A549 (cell line): ENCODE measurements around the gene TNNI3. TPM values are rescaled to one million over a fixed set of nuclear protein-coding genes. Genes with fewer than 3 reads are reported as not detected.

ENCODE experiments used
- ATAC-seq, 2 experiments: fragments of 200-7000 bp in 1 of 2; fragments of >200 bp in 1 of 2; cut with Nextera tagmentation in 1 of 2; cut with Tn5 transposase in 1 of 2; 3 replicates each; pipeline versions ENCODE4 v1.8.0 to v1.9.1; 2018 to 2020; ENCODE audit warnings: mild to moderate bottlenecking in 1 of 2, moderate library complexity in 1 of 2
- CTCF ChIA-PET: fragments of 300-600 bp; sonication (Branson Sonifier 250); formaldehyde crosslinking; extraction: SDS; loops from one replicate; lab custom pipeline; 2021; ENCODE audit warnings: antibody characterized with exemption, inconsistent platforms; lab: Yijun Ruan, JAX
- POLR2A ChIA-PET: fragments of 350-600 bp; formaldehyde crosslinking; extraction: SDS; loops from one replicate; lab custom pipeline; 2021; ENCODE audit warnings: antibody characterized with exemption, inconsistent platforms; lab: Yijun Ruan, JAX
- DNase-seq, 2 experiments: peaks; one replicate each; pipeline versions ENCODE4 v3.0.0 to v3.0.0-alpha.2; 2011 to 2016; ENCODE audit warnings: low read depth in 1 of 2, low spot score in 1 of 2
- FAIRE-seq: peaks from 2 replicates; lab custom pipeline; 2011; peaks lifted over from hg19 to GRCh38; lab: Jason Lieb, UNC
- H3K27ac ChIP-seq, 2 experiments: fragments of >200 bp; sonication (Bioruptor Twin); formaldehyde crosslinking; 3 replicates each; pipeline ENCODE4 v1.5.1; 2016 to 2017
- H3K4me1 ChIP-seq: fragments of >200 bp; sonication (Bioruptor Twin); formaldehyde crosslinking; 3 replicates; pipeline ENCODE4 v1.6.1; 2016
- H3K4me2 ChIP-seq: fragments of >200 bp; sonication (Bioruptor Twin); formaldehyde crosslinking; 3 replicates; pipeline ENCODE4 v1.6.1; 2016
- H3K4me3 ChIP-seq: fragments of >200 bp; sonication (Bioruptor Twin); formaldehyde crosslinking; 3 replicates; pipeline ENCODE4 v1.5.1; 2016
- H3K9me3 ChIP-seq: fragments of >200 bp; sonication (Bioruptor Twin); formaldehyde crosslinking; 3 replicates; pipeline ENCODE4 v1.6.1; 2016
- BHLHE40 ChIP-seq: IDR thresholded peaks from 2 replicates; pipeline ENCODE4 v1.6.1; 2012; ENCODE audit warnings: low read depth, low read length, inconsistent platforms
- CBX2 ChIP-seq: fragments of 200-600 bp; sonication (generic); IDR thresholded peaks from 2 replicates; pipeline ENCODE4 v1.6.1; 2016; ENCODE audit warnings: low read depth, mild to moderate bottlenecking, borderline replicate concordance
- EHF ChIP-seq: fragments of 250-450 bp; sonication (Bioruptor Pico); IDR thresholded peaks from 2 replicates; pipeline ENCODE4 v1.5.0; 2020; ENCODE audit warnings: mild to moderate bottlenecking
- EHMT2 ChIP-seq: fragments of 200-600 bp; sonication (generic); IDR thresholded peaks from 2 replicates; pipeline ENCODE4 v1.6.1; 2016; ENCODE audit warnings: antibody characterized with exemption, low read depth, mild to moderate bottlenecking, moderate library complexity
- ELK1 ChIP-seq: fragments of 150-350 bp; IDR thresholded peaks from 2 replicates; pipeline ENCODE4 v1.6.1; 2014; ENCODE audit warnings: low read depth, mild to moderate bottlenecking, low read length
- HOXA7 ChIP-seq: fragments of 250-450 bp; sonication (Bioruptor Pico); IDR thresholded peaks from 2 replicates; pipeline ENCODE4 v1.5.0; 2020; ENCODE audit warnings: mild to moderate bottlenecking, moderate library complexity
- HOXB13 ChIP-seq: fragments of 250-450 bp; sonication (Bioruptor Pico); IDR thresholded peaks from 2 replicates; pipeline ENCODE4 v1.5.0; 2020; ENCODE audit warnings: low read depth, mild to moderate bottlenecking, moderate library complexity
- HOXB5 ChIP-seq: fragments of 250-450 bp; sonication (Bioruptor Pico); IDR thresholded peaks from 2 replicates; pipeline ENCODE4 v1.5.0; 2020; ENCODE audit warnings: mild to moderate bottlenecking, moderate library complexity
- KDM5A ChIP-seq: fragments of 200-600 bp; sonication (generic); IDR thresholded peaks from 2 replicates; pipeline ENCODE4 v1.6.1; 2016; ENCODE audit warnings: antibody characterized with exemption, mild to moderate bottlenecking
- MAFK ChIP-seq: fragments of 450-650 bp; IDR thresholded peaks from 2 replicates; pipeline ENCODE4 v1.6.1; 2014; ENCODE audit not compliant: partially characterized antibody
- NFE2L2 ChIP-seq: fragments of 150-350 bp; conservative IDR thresholded peaks from 2 replicates; pipeline ENCODE4 v1.6.1; 2014; ENCODE audit warnings: low read length
- RARB ChIP-seq: fragments of 250-450 bp; sonication (Bioruptor Pico); IDR thresholded peaks from 2 replicates; pipeline ENCODE4 v1.8.0; 2021; ENCODE audit warnings: mild to moderate bottlenecking, moderate library complexity
- REST ChIP-seq: fragments of 200-600 bp; sonication (generic); IDR thresholded peaks from 2 replicates; pipeline ENCODE4 v1.6.1; 2016; ENCODE audit warnings: antibody characterized with exemption, mild to moderate bottlenecking, moderate library complexity
- RFX5 ChIP-seq: fragments of 450-650 bp; IDR thresholded peaks from 2 replicates; pipeline ENCODE4 v1.7.1; 2014; ENCODE audit warnings: antibody characterized with exemption, mild to moderate bottlenecking, moderate library complexity
- RNF2 ChIP-seq: fragments of 200-600 bp; sonication (generic); IDR thresholded peaks from 2 replicates; pipeline ENCODE4 v1.6.1; 2016; ENCODE audit warnings: low read depth, mild to moderate bottlenecking, antibody characterized with exemption, moderate library complexity, borderline replicate concordance
- TP53 ChIP-seq: fragments of 250-450 bp; sonication (Bioruptor Pico); IDR thresholded peaks from 2 replicates; pipeline ENCODE4 v1.5.0; 2021; ENCODE audit warnings: mild to moderate bottlenecking, moderate library complexity
- ZNF302 ChIP-seq: fragments of 250-450 bp; sonication (Bioruptor Pico); IDR thresholded peaks from 2 replicates; pipeline ENCODE4 v1.9.0; 2021; ENCODE audit warnings: inconsistent platforms, mild to moderate bottlenecking, moderate library complexity
- ZSCAN20 ChIP-seq: fragments of 250-450 bp; sonication (Bioruptor Pico); IDR thresholded peaks from 2 replicates; pipeline ENCODE4 v1.8.0; 2022; ENCODE audit warnings: mild to moderate bottlenecking, moderate library complexity
- WGBS: methylation state at CpG from one replicate; pipeline ENCODE4 v1.1.6; 2017; ENCODE audit errors: missing lambda C conversion rate; 5-methylcytosine and 5-hydroxymethylcytosine counted together
- polyA plus RNA-seq, 4 experiments: library from polyadenylated mRNA; depleted of rRNA in 3 of 4; stranded (reverse); fragments of >200 nt; fragmentation: RNase III in 1 of 4; extraction: RNeasy Plus Mini Kit Qiagen cat#74134 plus additional on column Dnase treatment in 1 of 4; gene quantifications; 2 replicates in 3 of 4; 3 replicates in 1 of 4; pipeline ENCODE4 v1.2.3, GENCODE V29; 2011 to 2017
- TF ChIP-seq, protein P1 (sequence below): IDR thresholded peaks from 2 replicates; pipeline ENCODE4 v1.6.1; 2012
- TF ChIP-seq, protein P2 (sequence below): fragments of >200 bp; sonication (Bioruptor Twin); formaldehyde crosslinking; IDR thresholded peaks from 2 replicates; pipeline ENCODE4 v1.6.1; 2016

TNNI3 gene
- polyA plus RNA-seq, 2 of the 4 experiments (the other 2 are of a cell fraction): 6.5 to 7.8 TPM

DNA sequence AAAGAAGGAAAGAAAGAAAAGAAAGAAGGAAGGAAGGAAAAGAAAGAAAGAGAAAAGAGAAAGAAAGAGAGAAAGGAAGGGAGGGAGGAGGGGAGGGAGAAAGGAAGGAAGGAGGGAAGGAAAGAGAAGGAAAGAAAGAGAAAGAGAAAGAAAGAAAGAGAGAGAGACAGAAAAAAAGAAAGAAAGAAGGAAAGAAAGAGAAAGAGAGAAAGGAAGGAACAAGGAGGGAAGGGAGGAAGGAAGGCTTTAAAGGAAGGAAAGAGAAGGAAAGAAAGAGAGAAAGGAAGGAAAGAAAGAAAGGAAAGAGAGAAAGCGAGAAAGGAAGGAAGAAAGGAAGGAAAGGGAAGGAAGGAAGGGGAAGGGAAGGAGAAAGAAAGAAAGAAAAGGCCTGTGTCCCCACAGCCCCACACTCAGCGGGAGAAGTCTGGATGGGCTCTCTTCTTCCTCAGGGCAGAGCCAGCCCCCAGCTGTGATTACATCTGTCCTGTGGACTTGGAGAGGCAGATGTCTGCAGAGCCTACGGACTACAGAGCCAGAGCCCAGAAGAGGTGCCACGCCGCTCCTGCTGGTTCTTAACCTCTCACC is 42.2 kb upstream of the TNNI3 start:
- no peaks in the 10 kb centered on the region for H3K4me1 ChIP-seq
- ChIA-PET POLR2A (no interaction called here), CTCF (interaction anchor here (0.7 to 2.8 kb wide), 6 partner anchors 16 to 233 kb away, joined by 3 to 13 read pairs (median 4); no protein-coding TSS in a partner anchor)
- 84% methylated on average over 5 of the region's 5 CpGs for WGBS
- no peak overlapping the region for H3K4me2 ChIP-seq
- no peak for TF ChIP-seq HOXB5 (CRISPR knock-in tag)
- TF ChIP-seq EHMT2: no peak
- no peak for TF ChIP-seq RFX5
- TF ChIP-seq HOXA7: no peak
- TF ChIP-seq, protein P1, sequence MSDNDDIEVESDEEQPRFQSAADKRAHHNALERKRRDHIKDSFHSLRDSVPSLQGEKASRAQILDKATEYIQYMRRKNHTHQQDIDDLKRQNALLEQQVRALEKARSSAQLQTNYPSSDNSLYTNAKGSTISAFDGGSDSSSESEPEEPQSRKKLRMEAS: no peak
- TF ChIP-seq CBX2: no peak
- TF ChIP-seq EHF: no peak
- TF ChIP-seq MAFK: no peak
- TF ChIP-seq BHLHE40: no peak
- TF ChIP-seq RARB (CRISPR knock-in tag): no peak
- TF ChIP-seq ZNF302 (CRISPR knock-in tag): no peak
- TF ChIP-seq, protein P2, sequence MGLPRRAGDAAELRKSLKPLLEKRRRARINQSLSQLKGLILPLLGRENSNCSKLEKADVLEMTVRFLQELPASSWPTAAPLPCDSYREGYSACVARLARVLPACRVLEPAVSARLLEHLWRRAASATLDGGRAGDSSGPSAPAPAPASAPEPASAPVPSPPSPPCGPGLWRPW: no peak
- no peak for TF ChIP-seq TP53 (CRISPR knock-in tag)
- no peak for TF ChIP-seq RNF2
- no peak for TF ChIP-seq KDM5A
- TF ChIP-seq HOXB13: no peak
- TF ChIP-seq ELK1: no peak
- ATAC-seq: no peak
- no peak overlapping the region for H3K27ac ChIP-seq
- H3K9me3 ChIP-seq: no peaks in the 10 kb centered on the region
- no peak for FAIRE-seq
- DNase-seq: no peak
- no peak overlapping the region for H3K4me3 ChIP-seq

- FAIRE-seq: no peak
- no peak for DNase-seq
- no peaks in the 10 kb centered on the region for H3K4me1 ChIP-seq
- CTCF ChIA-PET: interaction anchor here (0.7 to 2.8 kb wide), 10 partner anchors 8 to 220 kb away, joined by 3 to 13 read pairs (median 4); partner anchors contain the start of genes DNAAF3, PPP6R1 and TMEM238
- TF ChIP-seq NFE2L2: no peak
- TF ChIP-seq REST: peak; percentile 69
- no peak for TF ChIP-seq ZSCAN20 (CRISPR knock-in tag)
- TF ChIP-seq KDM5A: no peak
- no peak overlapping the region for H3K4me3 ChIP-seq
- H3K27ac ChIP-seq: no peak overlapping the region
- POLR2A ChIA-PET: interaction anchor here (0.6 kb wide), 1 partner anchor 12 kb away, joined by 4 read pairs; no protein-coding TSS in a partner anchor
- 70% methylated on average over 4 of the region's 5 CpGs for WGBS
- H3K9me3 ChIP-seq: no peaks in the 10 kb centered on the region
- no peak overlapping the region for H3K4me2 ChIP-seq
- peak in 1 of 2 experiments; percentile 19; a peak in 2 of 6 replicates for ATAC-seq
Observed at GRCh38 chr19:55198651-55199050, 41.1 kb upstream of the TNNI3 start.
